Lower leg skin (tissue), 4 donors: ENCODE measurements around the gene JPH3. TPM values are rescaled to one million over a fixed set of nuclear protein-coding genes. Genes with fewer than 3 reads are reported as not detected.

ENCODE experiments used
- DNase-seq, 2 donors: peaks; one replicate each; pipeline ENCODE4 v3.0.0-alpha.2; 2019; ENCODE audit warnings: low spot score in 2 of 2
- H3K4me3 ChIP-seq: fragments of 200-600 bp; sonication (generic); 2 replicates; pipeline ENCODE4 v1.5.1; 2017; ENCODE audit warnings: mild to moderate bottlenecking, low read depth; ENCODE audit not compliant: poor library complexity, severe bottlenecking
- POLR2A ChIP-seq, 2 donors: fragments of 450-650 bp; IDR thresholded peaks; one replicate each; pipeline ENCODE4 v1.6.1; 2016 to 2017; ENCODE audit warnings: antibody characterized with exemption in 2 of 2, mild to moderate bottlenecking in 1 of 2, moderate library complexity in 1 of 2
- WGBS, 2 donors: methylation state at CpG; one replicate each; pipeline ENCODE4 v1.1.5; 2018; 5-methylcytosine and 5-hydroxymethylcytosine counted together
- intact Hi-C: fragments of 100-400 bp; cut with DNase I; formaldehyde crosslinking; loops from one replicate; pipeline ENCODE4 v1.15.0; 2023; ENCODE audit warnings: low total_unique reads
- total RNA-seq, 4 donors: library from RNA; depleted of rRNA; stranded (reverse); fragments of >200 nt; gene quantifications; one replicate each; pipeline ENCODE4 v1.1.0, GENCODE V29; 2016
- TF ChIP-seq, protein P1 (sequence below), 3 donors: fragments of 450-650 bp; IDR thresholded peaks; one replicate each; pipeline ENCODE4 v1.5.1; 2016; ENCODE audit warnings: antibody characterized with exemption in 3 of 3, mild to moderate bottlenecking in 3 of 3, moderate library complexity in 2 of 3

The JPH3 gene
- total RNA-seq, 4 donors from 2014 or later: not detected

DNA sequence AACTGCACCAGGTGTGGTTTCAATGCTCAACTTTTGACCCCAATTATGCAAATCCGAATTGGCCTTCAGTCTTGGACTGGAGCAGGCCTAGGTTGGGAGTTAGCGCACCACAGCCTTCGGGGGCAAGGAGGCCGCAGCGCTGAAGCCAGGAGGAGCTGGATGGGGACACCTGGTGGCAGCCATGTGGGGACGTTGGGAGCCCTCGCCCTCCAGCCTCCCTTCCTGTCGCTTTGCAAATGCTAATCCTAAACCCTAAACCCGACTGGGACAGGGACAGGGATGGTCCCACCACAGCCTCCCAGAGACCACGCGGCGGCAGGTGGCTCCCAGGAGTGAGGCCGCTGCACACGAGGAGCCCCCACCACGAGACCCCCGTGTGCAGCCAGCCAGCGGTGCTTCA, 104.8 kb downstream of the JPH3 start:
- intact Hi-C loops: no loop called here
- no peak overlapping the region for H3K4me3 ChIP-seq
- DNase-seq: no peak
- TF ChIP-seq, protein P1, sequence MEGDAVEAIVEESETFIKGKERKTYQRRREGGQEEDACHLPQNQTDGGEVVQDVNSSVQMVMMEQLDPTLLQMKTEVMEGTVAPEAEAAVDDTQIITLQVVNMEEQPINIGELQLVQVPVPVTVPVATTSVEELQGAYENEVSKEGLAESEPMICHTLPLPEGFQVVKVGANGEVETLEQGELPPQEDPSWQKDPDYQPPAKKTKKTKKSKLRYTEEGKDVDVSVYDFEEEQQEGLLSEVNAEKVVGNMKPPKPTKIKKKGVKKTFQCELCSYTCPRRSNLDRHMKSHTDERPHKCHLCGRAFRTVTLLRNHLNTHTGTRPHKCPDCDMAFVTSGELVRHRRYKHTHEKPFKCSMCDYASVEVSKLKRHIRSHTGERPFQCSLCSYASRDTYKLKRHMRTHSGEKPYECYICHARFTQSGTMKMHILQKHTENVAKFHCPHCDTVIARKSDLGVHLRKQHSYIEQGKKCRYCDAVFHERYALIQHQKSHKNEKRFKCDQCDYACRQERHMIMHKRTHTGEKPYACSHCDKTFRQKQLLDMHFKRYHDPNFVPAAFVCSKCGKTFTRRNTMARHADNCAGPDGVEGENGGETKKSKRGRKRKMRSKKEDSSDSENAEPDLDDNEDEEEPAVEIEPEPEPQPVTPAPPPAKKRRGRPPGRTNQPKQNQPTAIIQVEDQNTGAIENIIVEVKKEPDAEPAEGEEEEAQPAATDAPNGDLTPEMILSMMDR (IDR thresholded peaks at IDR 0.05): no peak
- no peak for TF ChIP-seq POLR2A (IDR thresholded peaks at IDR 0.05)
- WGBS, 2 donors: 89 to 91% methylated on average over 15 to 17 of the region's 17 CpGs

DNA sequence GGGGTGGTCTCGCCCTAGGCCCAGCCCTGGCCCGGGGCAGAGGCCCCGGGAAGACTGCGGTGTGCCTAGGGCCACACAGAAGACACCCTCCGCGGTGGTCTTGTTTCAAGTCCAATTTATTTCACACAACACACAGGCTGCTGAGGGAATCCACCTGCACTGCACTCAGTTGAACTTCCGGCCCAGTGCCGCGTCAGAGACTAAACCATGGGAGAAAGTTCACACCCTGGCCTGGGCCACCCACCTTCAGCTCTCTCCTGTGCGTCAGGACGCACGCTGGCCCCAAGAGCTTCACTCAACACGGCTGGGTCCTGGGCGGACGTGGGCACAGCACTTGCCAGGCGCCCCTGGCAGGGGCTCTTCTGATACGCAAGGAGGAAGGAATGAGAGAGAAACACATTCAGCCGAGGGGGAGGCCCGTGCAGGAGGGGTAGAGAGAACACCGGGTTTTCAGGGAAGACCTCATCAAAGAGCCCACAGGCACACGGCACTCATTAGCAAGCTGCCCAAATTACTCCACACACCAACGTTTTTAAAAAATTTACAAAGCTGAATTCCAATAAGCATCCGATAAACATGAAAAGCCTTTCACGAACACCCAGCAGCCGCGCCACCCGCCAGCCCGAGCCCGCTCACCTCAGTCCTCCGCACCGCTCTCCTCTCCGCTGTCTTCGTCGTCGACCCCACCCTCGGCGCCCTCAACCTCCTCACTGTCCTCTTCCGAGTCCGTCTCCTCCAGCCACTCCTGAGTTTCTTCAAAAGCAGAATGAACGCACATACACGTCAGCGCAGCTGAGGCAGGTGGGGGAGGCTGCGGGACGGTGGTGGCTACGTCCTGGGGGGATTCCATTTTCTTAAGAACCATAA, 105.6 kb downstream of the JPH3 start:
- no peak overlapping the region for H3K4me3 ChIP-seq
- TF ChIP-seq, protein P1 (IDR thresholded peaks at IDR 0.05): no peak
- no peak for TF ChIP-seq POLR2A (IDR thresholded peaks at IDR 0.05)
- intact Hi-C loops: no loop called here
- no peak for DNase-seq
- WGBS, 2 donors: 92 to 93% methylated on average over 45 of the region's 45 CpGs

DNA sequence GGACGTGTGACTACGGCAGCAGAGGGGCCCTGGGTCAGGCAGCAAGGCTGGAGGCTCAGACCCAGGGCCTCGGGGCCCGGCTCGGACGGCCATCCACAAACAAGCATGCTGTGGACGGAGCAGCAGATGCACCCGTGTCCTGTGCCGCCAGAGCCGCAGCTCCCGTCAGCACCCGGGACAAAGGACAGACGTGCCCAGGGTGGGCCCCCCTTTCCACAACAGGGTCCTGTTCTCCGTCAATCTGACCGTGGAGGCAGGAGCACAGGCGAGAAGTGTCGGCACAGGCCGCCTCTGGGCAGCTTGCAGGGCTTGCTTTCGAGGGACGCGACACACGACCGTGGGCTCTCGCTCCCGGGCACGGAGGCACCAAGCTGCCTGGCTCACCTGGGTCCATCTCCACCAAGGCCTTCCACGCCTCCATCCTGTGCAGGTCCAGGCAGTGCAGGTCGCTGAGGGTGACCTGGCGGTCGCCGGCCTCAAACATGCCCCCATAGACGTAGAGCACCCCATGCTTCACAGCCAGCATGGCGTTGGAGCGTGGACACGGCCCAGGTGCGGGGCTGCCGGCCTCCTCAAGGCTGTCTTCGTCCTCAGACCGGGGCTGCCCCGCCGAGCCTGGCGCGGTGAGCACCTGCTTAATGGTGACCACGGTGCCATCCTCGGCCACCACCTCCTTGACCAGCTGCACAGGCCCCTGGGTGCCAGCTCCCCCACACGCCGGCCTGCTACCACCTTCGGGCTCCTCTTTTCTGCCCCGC, 106.8 kb downstream of the JPH3 start:
- H3K4me3 ChIP-seq: no peak overlapping the region
- WGBS, 2 donors: 96 to 98% methylated on average over 15 to 29 of the region's 49 CpGs
- TF ChIP-seq, protein P1 (IDR thresholded peaks at IDR 0.05): no peak
- no peak for TF ChIP-seq POLR2A (IDR thresholded peaks at IDR 0.05)
- DNase-seq: no peak
- intact Hi-C loops: no loop called here

DNA sequence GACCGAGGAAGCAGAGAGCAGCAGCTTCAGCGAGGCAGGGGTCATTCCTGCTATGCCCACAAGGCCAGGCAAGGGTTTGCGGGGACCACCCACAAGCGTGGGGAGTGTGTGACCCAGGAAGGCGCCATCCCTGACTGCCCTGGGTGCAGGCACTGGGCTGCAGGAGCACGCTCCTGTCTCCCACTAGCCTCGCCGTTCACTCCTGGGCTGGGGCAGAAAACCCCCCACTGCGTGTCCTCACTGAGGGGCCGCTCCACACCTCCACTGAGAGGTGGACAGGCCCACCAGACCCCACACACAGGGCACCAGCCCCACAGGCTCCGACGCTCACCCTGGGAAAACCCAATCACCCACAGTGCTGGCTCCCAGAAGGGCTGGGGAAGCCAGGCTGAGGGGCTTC, 107.4 kb downstream of the JPH3 start:
- WGBS, 2 donors: 93 to 96% methylated on average over 6 to 8 of the region's 12 CpGs
- DNase-seq: no peak
- intact Hi-C loops: no loop called here

DNA sequence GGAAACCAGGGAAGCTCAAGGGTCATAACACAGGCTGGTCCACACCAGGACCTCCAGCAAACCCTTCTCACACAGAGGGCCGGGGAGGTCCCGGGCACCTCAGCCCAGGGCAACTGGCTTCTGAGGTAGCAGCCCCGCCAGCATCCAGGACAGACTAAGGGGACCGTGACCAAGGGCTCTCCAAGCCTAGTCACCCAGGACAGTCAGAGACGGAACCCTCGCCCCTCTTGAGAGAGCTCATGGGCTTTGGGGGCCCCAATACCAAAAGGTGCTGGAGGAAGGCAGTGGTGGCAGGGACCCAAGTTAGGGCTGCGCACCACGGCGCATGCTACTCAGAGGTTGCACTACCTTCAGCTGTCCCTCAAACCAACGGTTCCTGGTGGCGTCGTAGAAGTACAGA, 108.6 kb downstream of the JPH3 start:
- no peak overlapping the region for H3K4me3 ChIP-seq
- intact Hi-C loops: no loop called here
- no peak for DNase-seq
- no peak for TF ChIP-seq POLR2A (IDR thresholded peaks at IDR 0.05)
- 84 to 90% methylated on average over 6 to 9 of the region's 12 CpGs for WGBS, 2 donors

More for the DNA sequence above, 107.4 kb downstream of the JPH3 start:
- TF ChIP-seq, protein P1 (IDR thresholded peaks at IDR 0.05): no peak
- no peak for TF ChIP-seq POLR2A (IDR thresholded peaks at IDR 0.05)
- no peak overlapping the region for H3K4me3 ChIP-seq

DNA sequence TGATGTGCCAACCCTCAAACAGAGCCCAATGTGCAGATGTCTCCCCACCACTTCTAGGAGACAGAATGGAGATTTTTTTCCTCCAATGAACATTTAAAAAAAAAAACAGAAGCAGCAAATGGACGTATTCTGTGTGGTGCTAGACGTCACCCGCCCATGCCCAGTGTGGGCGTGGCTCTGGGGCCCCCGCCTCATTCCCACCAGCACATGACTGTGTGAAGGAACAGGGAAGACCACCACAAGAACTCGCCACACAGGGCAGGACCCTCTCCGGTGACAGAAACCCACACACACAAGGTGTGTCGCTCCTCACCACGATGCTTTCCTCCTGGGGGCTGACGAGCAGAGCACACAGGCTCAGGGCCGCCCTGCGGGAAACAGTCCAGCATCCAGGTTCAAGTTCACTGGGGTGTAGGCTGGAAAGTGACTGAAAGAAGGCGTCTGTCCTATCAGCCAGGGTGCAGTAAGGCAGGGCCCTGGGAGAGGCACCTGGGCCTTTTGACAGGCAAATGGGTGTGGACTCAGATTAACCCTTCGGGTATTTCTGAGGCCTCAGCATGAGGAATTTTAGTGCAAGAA, 110.0 kb downstream of the JPH3 start:
- TF ChIP-seq, protein P1 (IDR thresholded peaks at IDR 0.05): no peak
- no peak for TF ChIP-seq POLR2A (IDR thresholded peaks at IDR 0.05)
- DNase-seq: no peak
- WGBS, 2 donors: 81 to 87% methylated on average over 14 of the region's 14 CpGs
- intact Hi-C loops: no loop called here
- H3K4me3 ChIP-seq: no peak overlapping the region
